ENCODE data around the gene ANKIB1.

Gene ANKIB1

DNA sequence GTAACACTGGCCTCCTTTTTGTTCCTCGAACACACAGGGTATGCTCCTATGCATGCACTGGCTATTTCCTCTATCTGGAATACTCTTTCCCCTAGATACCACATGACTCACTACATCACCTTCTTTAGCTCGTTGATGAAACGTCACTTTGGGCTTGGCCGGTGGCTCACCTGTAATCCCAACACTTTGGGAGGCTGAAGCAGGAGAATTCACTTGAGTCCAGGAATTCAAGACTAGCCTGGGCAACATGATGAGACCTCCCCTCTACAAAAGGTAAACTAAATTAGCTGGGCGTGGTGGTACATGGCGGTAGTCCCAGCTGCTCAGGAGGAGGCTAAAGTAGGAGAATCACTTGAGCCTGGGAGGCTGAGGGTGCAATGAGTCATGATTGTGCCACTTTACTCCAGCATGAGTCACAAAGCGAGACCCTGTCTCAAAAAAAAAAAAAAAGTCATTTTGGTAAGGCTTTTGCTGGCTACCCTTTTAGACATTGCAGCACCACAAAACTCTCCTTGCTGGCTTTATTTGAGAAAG, 14.5 kb downstream of the ANKIB1 start:
- DNase-seq (ENCODE audit: extremely low read depth in 1 of 2, low read depth in 1 of 2), result no peak

DNA sequence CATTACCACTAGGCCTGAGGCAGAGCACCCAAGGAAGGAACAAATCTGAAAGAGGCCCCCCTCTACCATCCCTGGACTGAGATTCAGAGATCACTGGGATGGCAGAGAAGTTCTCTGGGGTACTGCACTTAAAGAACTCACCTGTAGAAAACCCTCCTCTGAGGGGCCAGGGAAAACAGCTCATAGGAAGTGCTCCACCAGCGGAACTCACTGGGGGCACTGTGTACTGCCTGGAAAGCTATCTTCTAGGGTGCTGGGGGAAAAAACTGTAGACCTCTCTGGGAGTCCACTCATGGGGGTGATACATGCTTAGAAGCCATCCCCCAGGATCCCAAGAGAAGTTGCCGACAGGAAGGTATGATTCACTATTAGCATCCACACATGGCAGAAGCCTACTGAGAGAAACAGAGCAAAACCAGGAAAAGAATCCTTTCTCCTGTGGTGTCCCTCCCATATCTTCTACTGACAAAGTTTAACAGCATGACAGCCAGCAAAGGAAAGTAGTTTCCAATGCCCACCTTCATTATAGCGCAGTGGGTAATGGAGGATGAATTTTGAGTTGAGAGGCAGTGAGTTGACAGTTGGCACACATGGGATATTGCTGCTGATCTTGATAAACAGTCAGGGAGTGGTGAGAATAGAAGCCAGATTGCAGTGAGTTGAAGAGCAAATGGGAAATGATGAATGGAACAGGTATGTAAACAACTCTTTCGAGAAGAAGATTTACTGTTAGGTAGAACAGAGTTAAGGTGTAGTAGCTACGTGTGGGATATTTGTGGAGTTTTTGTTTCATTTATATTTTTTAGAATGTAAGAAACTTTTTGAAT, 20.9 kb downstream of the ANKIB1 start:
- no peak for DNase-seq (ENCODE audit: extremely low read depth in 1 of 2, low read depth in 1 of 2)

DNA sequence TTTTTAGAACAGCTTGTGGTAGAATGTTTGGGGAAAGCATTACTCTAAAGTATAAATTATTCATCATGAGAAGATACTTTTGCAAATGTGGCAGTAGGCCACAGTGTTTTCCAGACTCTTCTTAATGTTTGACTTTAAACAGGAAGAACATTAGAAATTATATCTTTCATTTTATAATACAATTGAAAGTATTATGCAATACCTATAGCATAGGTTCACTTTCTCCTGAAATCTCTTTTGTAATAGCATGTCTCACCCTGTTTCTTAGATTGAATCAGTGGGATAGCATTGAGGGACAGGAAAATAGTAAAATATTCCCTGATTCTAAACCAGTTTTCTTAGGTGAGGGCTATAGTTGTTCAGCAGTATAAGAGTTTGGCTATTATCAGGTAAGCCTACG, 23.1 kb downstream of the ANKIB1 start:
- no peak for DNase-seq (ENCODE audit: extremely low read depth in 1 of 2, low read depth in 1 of 2)

DNA sequence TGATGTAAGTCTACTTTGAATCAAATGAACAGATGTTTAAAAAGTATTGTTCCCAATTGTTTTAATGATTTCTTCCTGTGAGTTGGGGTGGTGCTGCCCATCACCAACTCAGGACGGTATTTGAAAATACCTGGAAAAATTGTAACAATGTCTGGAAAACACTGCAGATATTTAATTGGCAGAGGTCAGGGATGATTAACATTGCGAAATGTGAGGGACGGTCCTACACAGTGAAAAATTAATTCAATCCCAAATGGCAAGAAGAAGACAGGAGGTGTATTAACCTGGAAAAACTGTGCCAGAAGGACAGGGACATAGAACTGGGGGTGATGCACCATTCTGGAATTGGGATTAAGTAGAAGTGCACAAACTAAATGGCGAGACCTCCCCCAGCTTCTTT, 29.6 kb downstream of the ANKIB1 start:
- no peak for DNase-seq (ENCODE audit: extremely low read depth in 1 of 2, low read depth in 1 of 2)

DNA sequence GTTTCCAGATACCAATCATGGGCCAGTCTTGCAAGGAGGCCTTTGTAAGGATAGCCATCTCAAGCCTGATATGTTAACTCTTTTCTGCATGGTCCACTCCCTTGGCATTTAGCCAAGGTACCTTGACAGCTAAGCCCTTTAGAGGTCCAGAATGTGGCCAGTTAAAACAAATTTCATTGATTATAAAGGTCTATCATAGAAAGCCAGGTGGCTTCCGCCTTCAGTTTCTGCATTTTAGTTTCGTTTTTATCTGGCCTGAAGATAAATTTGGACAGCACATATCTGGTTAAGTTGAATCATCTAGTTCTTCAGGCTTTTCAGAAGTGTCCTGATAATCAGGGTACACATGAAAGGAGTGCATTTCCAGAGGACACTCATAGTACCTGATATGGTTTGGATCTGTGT, 30.7 kb downstream of the ANKIB1 start:
- no peak for DNase-seq (ENCODE audit: extremely low read depth in 1 of 2, low read depth in 1 of 2)

DNA sequence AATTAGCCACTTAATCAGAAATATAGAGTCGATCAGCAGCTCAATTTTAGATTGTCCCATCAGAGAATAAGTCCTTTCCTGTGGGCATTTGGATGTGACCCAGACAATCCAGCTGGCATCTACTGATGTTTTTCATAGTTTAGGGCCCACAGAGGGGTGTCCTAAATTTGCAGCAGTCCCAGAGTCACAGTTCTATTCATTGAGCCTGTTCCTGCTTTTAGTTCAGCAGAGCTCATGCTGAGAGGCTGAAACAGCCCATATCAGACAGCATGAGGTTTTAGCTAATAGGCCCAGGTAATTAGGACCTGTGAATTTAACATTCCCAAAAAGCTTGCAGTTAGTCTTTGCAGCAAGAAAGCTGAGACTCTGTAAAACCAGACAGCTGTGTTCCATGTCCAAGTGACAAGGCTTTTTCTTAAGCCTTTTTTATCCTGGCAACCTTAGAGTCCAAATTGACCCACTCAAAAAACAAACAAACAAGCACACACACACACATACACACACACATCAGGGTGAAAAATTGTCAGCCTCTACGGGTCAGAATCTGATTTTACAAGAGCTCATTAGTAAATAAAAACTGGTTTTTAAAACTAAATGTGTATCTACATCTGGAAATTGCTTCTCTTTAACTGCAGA, 33.7 kb downstream of the ANKIB1 start:
- DNase-seq (ENCODE audit: extremely low read depth in 1 of 2, low read depth in 1 of 2), result no peak

DNA sequence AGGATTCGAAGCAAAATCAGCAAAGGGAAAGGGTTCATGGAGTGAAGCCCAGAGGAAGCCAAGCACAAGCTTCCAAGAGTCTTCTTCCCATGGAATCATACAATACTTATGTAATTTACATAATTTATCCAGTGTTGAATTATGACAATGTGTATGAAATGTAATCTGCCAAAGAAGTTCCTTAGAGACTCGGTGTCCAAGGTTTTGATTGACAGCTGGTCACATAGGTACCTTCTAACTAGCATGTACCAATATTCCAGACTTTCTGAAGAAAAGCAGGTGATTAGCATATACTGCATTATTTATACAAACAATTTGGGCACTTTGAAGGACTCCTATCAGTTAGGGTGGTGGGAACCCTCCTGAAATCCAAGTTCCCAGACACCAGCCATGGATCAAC, 35.3 kb downstream of the ANKIB1 start:
- no peak for DNase-seq (ENCODE audit: extremely low read depth in 1 of 2, low read depth in 1 of 2)

DNA sequence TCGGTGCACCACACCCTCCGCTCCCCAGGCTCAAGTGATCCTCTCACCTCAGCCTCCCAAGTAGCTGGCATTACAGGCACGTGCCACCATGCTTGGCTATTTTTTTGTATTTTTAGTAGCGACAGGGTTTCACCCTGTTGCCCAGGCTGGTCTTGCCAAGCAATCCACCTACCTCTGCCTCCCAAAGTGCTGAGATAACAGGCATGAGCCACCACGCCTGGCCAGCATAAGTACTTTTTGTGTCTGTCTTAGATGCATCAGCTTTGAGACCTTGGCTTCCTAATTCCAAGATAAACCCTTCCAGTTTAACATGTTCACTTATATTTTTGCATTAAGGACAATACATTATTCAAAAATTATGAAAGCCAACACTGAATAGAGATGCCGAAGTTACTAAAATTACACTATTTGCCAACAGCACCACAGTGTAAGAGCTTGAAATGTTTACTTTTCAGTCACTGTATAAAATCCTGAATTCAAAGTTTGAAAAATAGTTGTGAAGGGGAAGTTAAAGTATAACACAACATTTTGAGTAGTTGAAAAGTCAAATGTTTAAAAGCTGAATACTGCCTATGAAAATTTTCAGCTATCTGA, 36.5 kb downstream of the ANKIB1 start:
- no peak for DNase-seq (ENCODE audit: extremely low read depth in 1 of 2, low read depth in 1 of 2)

DNA sequence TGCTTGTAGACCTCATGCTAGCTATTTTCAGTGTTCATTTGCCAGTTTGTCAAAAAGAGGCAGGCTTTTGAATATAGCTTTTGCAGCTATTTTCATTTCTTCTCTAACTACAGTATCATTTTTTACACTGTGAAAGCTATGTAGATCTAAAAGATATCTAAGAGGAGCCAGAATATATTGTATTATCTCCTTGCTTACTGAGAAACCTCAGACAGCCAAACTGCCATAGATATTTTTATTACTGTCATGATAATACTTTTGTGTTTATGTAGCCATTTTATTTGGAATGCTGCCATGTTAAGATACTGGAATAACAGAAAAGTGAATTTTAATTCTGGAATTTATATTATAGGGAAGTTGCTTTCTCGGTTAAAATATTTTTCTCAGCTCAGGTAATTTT, 37.2 kb downstream of the ANKIB1 start:
- no peak for DNase-seq (ENCODE audit: extremely low read depth in 1 of 2, low read depth in 1 of 2)

DNA sequence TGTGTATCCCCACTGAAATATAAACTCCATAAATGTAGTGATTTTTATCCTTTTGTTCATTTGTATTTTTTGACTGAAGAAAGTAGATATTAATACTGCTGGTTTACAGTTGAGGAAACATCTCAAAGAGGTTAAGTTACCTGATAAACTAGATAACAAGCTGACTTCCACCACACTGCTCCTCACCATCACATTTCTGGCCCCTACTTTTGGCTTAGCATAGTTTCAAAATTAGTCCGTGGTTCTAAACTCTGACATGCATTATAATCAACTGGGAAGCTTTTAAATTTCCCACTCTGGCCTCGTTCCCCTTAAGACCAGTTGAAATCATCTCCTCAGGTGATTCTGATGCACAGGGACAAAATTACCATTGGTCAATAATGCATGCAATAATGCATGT, 43.5 kb downstream of the ANKIB1 start:
- no peak for DNase-seq (ENCODE audit: extremely low read depth in 1 of 2, low read depth in 1 of 2)

DNA sequence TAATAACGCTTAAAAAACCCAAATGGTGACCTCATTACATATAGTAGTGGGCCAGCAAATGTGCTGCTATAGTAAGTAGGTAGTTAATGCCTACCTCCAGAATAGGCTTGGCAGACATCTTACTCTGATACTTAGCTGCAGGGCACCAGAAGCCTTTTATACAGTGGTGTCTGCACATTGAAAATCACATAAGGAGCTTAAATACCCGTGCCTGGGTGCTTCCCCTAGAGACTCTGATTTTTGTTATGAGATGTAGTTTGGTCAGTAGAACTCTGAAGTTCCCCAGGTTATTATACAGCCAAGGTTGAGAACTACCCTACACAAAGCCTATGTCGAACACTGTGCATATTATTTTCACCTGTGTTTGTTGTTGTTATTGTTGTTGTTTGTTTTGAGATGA, 47.2 kb downstream of the ANKIB1 start:
- no peak for DNase-seq (ENCODE audit: extremely low read depth in 1 of 2, low read depth in 1 of 2)

DNA sequence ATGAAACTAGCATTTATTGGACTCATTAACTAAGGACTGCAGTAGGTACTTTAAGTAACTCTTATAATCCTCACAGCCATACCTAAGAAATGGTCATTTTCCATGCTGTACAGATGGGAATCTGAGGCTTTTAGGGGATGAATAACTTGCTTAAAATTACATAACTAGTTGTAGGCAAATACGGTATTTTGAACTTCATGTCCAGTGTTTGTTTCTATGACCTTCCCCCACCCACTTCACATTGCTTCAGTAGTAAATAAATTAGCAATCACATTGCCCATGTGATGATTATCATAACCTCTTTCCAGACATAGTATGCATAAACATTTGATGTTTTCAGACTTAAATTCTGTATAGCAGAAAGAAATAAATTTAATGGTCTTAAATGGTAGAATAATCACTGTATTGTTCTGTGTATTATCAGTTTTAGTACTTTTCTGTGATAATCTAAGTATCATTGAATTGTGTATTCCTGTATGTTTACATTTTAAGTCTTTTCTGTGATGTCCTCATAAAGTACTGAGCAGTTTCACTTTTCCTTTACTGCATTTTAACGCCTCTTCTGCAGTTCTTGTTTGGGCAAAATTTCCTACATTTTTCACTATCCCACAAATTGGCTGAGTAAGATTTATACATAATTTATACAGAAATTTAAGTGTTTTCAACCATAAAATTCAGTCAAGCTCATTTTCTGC, 48.3 kb downstream of the ANKIB1 start:
- DNase-seq (ENCODE audit: extremely low read depth in 1 of 2, low read depth in 1 of 2), result no peak

DNA sequence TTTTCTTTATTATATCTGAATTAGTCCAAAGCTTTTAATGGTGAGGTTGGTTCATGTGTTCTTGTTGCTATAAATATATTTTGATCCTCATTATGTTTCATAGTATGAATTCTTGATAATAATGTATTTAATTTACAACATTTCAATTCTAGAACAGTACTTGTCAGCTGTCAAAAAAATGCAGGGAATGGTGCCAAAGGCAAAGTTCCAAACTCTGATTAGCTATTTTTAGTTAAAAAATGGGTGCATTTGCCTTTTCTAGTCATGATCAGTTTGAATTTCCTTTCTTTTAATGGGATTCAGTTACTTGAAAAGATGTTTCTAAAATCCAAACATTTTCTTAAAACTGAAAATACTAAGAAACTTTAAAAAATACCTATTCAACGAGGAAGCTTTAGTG, 49.6 kb downstream of the ANKIB1 start:
- no peak for DNase-seq (ENCODE audit: extremely low read depth in 1 of 2, low read depth in 1 of 2)

DNA sequence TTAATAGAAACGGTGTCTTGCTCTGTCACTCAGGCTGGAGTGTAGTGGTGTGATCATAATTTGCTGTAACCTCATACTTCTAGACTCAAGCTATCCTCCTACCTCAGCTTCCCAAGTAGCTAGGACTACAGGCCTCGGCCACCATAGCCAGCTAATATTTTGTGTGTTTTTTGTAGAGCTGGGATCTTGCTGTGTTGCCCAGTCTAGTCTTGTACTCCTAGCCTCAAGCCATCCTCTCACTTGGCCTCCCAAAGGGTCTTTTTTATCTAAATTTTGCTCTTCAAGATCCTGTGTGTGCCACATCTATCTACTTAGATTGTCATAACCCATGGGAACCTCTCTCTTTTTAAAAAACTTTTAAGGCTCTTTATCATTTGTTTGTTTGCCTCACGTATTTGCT, 50.5 kb downstream of the ANKIB1 start:
- DNase-seq (ENCODE audit: extremely low read depth in 1 of 2, low read depth in 1 of 2), result no peak

DNA sequence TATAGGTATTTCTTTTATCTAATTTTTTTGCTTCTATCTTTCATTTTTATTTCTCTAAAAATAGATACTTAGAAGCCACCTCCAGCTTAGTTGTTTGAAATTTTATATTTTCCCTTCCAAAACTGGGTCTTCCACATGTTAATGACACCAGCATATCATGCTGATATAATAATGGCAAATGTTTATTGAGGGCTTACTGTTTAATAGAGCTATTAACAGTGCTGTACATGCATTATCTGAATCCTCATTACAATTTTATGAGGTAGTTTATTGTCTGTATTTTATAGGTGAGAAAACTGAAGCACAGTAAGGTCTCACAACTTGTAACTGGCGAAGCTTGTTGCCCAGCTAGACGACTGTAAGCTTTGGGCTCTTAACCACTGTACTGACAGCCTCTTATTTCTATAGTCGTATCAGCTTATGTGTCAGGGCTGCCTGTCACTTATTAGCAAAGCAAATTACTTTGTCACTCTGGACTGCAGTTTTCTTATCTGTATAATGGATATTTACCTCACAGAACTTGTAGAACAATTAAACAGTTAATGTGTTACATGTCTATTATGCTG, 51.2 kb downstream of the ANKIB1 start:
- DNase-seq (ENCODE audit: extremely low read depth in 1 of 2, low read depth in 1 of 2), result no peak

DNA sequence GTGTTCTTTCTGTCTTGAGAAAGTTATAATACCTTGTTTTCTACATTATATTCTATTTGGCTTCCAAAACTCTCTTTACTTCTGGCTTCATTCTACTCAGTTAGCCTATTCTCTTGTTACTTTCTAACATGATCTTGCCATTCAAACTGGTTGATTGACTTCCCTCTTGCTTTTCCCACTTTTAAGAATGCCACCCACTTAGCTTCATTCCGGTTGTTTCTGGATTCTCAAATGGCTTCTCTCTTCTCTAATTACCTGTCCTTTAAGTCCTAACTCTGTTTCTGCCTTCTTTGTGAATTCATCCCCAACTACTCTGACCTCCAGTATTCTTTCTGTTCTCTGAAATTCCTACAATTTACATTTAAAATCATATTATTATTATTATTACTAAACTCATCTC, 52.0 kb downstream of the ANKIB1 start:
- no peak for DNase-seq (ENCODE audit: extremely low read depth in 1 of 2, low read depth in 1 of 2)

DNA sequence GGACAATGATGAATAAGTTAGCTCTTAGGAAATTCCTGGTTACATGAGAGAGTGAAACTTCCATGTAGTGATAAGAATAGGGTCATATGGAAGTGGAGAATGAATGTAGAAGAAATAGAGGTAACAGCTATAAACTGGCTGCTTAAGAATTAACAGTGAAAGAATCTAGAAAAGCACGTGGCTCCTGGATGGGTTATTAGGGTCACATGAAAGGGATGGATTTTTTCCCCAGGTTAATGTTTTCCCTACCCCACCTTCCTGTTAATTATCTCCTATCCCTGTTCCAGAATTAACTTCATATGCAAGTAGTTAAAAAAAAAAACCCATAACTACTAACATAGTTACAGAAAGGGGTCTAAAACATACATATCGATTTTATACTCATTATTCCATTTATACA, 58.0 kb downstream of the ANKIB1 start:
- DNase-seq (ENCODE audit: extremely low read depth in 1 of 2, low read depth in 1 of 2), result no peak

DNA sequence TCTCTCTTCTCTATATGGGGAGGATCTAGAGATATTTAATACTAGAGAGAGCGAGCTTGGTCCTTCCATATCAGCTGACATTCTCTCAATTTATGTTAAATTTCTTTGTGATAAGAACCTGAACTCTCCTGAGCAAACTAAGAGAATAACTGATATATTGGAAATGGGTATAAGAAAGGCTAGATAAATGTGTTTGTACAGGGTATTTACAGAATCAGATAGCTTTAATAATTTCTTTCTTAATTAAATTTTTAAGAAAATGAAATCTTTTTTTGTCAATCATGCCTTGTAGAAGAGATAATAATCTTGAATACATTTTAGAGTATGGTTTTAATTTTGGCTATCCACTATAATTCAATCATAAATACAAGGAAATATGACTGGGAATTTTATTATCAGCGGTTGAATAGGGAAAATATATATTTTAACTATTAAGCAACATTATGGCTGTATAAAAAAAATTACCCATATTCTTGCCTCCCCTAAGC, 58.7 kb downstream of the ANKIB1 start:
- DNase-seq (ENCODE audit: extremely low read depth in 1 of 2, low read depth in 1 of 2), result no peak

DNA sequence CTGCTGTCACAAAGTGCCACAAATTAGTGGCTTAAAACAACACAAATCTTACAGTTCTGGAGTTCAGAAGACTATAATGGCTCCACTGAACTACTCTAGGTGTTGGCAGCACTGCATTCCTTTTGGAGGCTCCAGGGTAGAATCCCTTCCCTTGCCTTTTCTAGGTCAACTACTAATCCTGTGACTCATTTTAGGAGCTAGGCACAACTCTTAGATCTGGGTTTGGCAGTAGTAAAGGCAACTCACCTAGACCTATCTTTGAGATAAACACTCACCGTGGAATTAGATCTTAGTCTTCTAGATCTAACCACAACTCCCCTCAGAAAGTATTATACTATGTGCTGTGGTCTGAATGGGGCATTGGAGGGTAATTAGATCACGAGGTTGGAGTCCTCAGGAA, 60.4 kb downstream of the ANKIB1 start:
- no peak for DNase-seq (ENCODE audit: extremely low read depth in 1 of 2, low read depth in 1 of 2)

DNA sequence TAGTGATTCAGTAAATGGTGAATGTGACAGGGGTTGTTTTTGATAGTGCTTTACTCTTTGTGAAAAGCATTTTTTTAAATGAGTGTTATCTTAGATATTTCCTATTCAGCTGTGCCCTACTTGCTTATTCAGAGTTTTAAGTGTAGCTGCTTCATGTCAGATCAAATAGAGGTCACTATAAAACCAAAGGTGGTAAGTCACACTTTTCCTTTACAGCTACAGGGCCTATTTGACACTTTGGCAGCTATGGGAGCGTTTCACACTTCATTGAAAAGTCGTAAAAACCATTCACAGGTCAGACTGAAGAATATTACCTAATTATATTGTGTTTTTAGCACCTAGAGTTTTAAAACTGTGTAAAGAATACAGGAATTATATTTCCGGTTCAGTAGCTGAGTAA, 67.3 kb downstream of the ANKIB1 start:
- no peak for DNase-seq (ENCODE audit: extremely low read depth in 1 of 2, low read depth in 1 of 2)

DNA sequence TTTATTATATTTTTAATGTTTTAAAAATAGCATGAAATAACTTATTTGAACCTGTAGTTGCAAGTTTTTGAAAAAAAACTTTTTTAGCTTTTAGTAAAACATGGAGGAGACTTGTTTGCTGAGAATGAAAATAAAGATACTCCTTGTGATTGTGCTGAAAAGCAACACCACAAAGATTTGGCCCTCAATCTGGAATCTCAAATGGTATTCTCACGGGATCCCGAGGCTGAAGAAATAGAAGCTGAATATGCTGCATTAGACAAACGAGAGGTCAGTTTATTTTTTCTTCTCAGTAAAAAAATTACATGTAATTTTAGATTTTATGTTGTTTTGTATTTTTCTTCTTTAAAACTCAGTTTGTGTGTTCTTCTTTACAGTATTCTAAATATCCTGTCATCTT, 73.5 kb downstream of the ANKIB1 start:
- no peak for DNase-seq (ENCODE audit: extremely low read depth in 1 of 2, low read depth in 1 of 2)

All from activated CD8-positive, alpha-beta memory T cell treated with anti-CD3 and anti-CD28 coated beads for 1 hour (primary cell).